Measurements from ENCODE around the gene PREX1. TPM values are rescaled to one million over a fixed set of nuclear protein-coding genes. Genes with fewer than 3 reads are reported as not detected.

Gene PREX1
- total and polyA plus RNA-seq, 2 experiments from 2014 or later: 4.5 to 12.5 TPM

DNA sequence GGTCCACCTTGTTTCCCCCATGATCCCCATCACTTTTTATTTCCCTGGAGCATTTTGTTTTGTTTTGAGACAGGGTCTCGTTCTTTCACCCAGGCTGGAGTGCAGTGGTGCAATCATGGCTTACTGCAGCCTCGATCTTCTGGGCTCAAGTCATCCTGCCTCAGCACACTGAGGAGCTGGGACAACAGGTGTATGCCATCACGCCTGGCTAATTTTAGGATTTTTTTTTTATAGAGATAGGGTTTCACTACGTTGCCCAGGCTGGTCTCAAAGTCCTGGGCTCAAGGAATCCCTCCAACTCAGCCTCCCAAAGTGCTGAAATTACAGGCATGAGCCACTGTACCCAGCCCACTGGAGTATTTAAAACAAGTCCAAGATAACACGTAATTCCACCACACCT lies 179.9 kb downstream of the PREX1 start:
- Histone ChIP-seq H3K27ac (no peak overlapping the region), H3K27me3 (no peaks in the 10 kb centered on the region), H3K36me3 (peaks cover 4% of the 10 kb centered on the region), H3K4me1 (ENCODE audit: low read depth) (no peaks in the 10 kb centered on the region), H3K9me3 (ENCODE audit: low read depth) (no peaks in the 10 kb centered on the region), H3K4me3 (no peak overlapping the region)
- TF ChIP-seq, protein P1, sequence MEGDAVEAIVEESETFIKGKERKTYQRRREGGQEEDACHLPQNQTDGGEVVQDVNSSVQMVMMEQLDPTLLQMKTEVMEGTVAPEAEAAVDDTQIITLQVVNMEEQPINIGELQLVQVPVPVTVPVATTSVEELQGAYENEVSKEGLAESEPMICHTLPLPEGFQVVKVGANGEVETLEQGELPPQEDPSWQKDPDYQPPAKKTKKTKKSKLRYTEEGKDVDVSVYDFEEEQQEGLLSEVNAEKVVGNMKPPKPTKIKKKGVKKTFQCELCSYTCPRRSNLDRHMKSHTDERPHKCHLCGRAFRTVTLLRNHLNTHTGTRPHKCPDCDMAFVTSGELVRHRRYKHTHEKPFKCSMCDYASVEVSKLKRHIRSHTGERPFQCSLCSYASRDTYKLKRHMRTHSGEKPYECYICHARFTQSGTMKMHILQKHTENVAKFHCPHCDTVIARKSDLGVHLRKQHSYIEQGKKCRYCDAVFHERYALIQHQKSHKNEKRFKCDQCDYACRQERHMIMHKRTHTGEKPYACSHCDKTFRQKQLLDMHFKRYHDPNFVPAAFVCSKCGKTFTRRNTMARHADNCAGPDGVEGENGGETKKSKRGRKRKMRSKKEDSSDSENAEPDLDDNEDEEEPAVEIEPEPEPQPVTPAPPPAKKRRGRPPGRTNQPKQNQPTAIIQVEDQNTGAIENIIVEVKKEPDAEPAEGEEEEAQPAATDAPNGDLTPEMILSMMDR (IDR thresholded peaks at IDR 0.05; ENCODE audit: low read depth, low read length): no peak
- DNase-seq (ENCODE audit: low read depth in 1 of 2, low spot score in 1 of 2): no peak

DNA sequence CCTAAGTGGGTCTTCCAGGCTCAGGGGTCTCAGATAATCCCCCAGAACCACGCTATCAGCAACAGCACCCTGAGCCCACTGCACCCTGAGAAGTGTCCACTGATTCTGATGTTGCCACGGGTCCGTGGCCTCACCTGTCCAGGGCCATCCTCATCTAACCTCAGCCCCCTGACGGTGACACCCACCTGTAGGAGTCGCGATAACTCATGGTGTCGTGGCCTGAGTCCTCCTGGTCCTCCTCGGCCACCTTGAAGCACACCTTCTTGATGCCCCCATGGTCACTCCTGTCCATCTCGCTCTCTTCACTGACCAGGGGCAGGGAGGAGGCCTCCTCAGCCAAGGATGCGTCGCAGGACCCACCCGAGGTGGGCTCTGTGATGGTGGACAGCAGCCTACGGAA lies 182.1 kb downstream of the PREX1 start:
- no peaks in the 10 kb centered on the region for H3K4me1 ChIP-seq (ENCODE audit: low read depth)
- no peak overlapping the region for H3K27ac ChIP-seq
- DNase-seq (ENCODE audit: low read depth in 1 of 2, low spot score in 1 of 2): no peak
- no peaks in the 10 kb centered on the region for H3K9me3 ChIP-seq (ENCODE audit: low read depth)
- H3K36me3 ChIP-seq: peaks cover 4% of the 10 kb centered on the region
- no peak overlapping the region for H3K4me3 ChIP-seq
- TF ChIP-seq, protein P1 (IDR thresholded peaks at IDR 0.05; ENCODE audit: low read depth, low read length): no peak
- no peaks in the 10 kb centered on the region for H3K27me3 ChIP-seq

DNA sequence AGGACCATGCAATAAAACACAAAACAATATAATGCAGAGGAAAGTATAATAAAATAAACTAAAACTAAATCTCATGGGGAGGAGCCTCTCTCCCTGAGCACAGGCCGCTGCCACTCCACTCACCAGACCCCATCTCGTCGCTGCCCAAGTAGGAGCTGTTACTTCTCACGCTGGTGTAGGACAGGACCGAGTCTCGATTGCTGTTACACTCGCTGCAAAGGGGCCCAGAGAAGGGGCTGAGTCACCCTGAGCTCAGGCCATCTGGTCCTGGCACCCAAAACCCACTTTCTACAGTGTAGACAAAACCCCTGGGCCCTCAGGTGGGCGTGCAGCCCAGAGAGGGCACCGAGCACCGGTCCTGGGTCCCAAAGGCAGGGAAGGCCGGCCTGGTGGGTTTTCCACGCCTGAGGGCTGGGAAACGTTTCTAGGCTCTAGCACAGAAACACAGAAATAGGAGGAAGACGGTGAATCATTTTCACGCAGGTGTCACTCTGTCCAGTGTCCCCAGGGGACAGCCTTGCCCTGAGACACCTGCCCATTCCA lies 183.4 kb downstream of the PREX1 start:
- Histone ChIP-seq H3K9me3 (ENCODE audit: low read depth) (no peaks in the 10 kb centered on the region), H3K4me3 (no peak overlapping the region), H3K36me3 (peaks cover 4% of the 10 kb centered on the region), H3K27ac (no peak overlapping the region), H3K4me1 (ENCODE audit: low read depth) (no peaks in the 10 kb centered on the region), H3K27me3 (no peaks in the 10 kb centered on the region)
- TF ChIP-seq, protein P1 (IDR thresholded peaks at IDR 0.05; ENCODE audit: low read depth, low read length): no peak
- DNase-seq (ENCODE audit: low read depth in 1 of 2, low spot score in 1 of 2): no peak

DNA sequence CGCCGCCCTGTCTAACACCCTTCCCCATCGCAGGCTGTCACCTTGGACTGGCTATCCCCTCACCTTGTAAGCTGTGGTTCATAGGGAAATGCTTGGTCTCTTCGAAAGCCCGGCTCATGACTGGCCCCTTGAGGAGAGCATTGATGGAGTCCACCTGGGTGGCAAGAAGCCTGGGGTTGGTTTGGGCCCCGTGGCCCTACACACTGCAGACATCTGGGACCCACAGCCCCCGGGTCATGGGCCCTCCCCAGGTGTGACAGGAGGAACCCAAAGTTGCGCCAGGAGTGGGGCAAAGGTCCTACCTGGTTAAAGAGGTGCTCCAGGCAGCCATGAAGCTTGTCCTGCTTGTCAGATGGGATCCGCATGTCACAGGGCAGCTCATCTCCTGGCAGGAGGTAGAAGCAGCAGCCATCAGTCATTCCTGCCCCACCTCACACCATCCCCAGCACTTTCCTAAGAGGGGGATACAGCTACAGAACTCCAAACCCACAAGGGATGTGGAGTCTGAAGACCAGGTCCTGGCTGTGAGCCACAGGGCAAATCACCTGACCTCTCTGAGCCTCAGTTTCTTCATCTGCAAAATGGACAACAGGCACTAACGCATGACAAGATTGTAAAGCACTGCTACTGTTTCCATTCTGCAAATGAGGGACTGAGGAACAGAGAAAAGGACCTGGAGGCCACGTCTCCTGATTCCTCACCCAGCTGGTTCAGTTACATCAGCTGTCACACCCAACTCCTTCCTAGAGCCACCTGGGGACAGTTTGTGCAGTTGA lies 185.5 kb downstream of the PREX1 start:
- Histone ChIP-seq H3K27me3 (no peaks in the 10 kb centered on the region), H3K4me3 (no peak overlapping the region), H3K27ac (no peak overlapping the region), H3K36me3 (peaks cover 4% of the 10 kb centered on the region), H3K9me3 (ENCODE audit: low read depth) (no peaks in the 10 kb centered on the region), H3K4me1 (ENCODE audit: low read depth) (no peaks in the 10 kb centered on the region)
- no peak for DNase-seq (ENCODE audit: low read depth in 1 of 2, low spot score in 1 of 2)
- TF ChIP-seq, protein P1 (IDR thresholded peaks at IDR 0.05; ENCODE audit: low read depth, low read length): no peak

DNA sequence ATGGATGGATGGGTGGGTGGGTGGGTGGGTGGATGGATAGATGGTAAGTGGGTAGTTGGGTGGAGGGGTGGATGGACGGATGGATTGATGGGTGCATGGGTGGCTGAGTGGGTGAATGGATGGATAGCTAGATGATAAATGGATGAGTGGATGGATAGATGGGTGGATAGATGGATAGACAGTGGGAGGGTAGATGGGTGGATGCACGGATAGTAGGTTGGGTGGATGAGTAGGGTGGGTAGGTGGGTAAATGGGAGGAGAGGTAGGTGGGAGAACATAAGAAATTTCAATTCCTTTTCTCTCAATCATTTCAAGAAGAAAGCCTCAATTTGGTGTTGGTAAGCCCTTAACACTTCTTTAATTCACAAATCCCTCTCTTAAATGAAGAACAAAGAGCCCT lies 186.9 kb downstream of the PREX1 start:
- H3K27me3 ChIP-seq: no peaks in the 10 kb centered on the region
- TF ChIP-seq, protein P1 (IDR thresholded peaks at IDR 0.05; ENCODE audit: low read depth, low read length): no peak
- H3K9me3 ChIP-seq (ENCODE audit: low read depth): no peaks in the 10 kb centered on the region
- DNase-seq (ENCODE audit: low read depth in 1 of 2, low spot score in 1 of 2): no peak
- peaks cover 4% of the 10 kb centered on the region for H3K36me3 ChIP-seq
- no peak overlapping the region for H3K27ac ChIP-seq
- no peaks in the 10 kb centered on the region for H3K4me1 ChIP-seq (ENCODE audit: low read depth)
- no peak overlapping the region for H3K4me3 ChIP-seq

Data from cardiac muscle cell (in vitro differentiated cells and primary cell).